Neural progenitor cell (in vitro differentiated cells): ENCODE data around the gene RERE.

Experiments
- CTCF ChIP-seq: fragments of 200-600 bp; sonication (generic); IDR thresholded peaks from 2 replicates; pipeline ENCODE4 v1.5.1; 2017; ENCODE audit warnings: antibody characterized with exemption, mild to moderate bottlenecking
- EZH2 ChIP-seq: fragments of 200-600 bp; sonication (generic); IDR thresholded peaks from 2 replicates; pipeline ENCODE4 v1.6.1; 2017; ENCODE audit warnings: antibody characterized with exemption, mild to moderate bottlenecking, moderate library complexity
- EZH2phosphoT487 ChIP-seq: fragments of 200-600 bp; sonication (generic); IDR thresholded peaks from 2 replicates; pipeline ENCODE4 v1.6.1; 2017; ENCODE audit warnings: antibody characterized with exemption

- TF ChIP-seq CTCF (no peak), EZH2 (no peak), EZH2phosphoT487 (no peak)
Observed at GRCh38 chr1:8667869-8668594, 149.4 kb downstream of the RERE start.
